Measurements from ENCODE around the gene EPHB6.

EPHB6 gene

DNA sequence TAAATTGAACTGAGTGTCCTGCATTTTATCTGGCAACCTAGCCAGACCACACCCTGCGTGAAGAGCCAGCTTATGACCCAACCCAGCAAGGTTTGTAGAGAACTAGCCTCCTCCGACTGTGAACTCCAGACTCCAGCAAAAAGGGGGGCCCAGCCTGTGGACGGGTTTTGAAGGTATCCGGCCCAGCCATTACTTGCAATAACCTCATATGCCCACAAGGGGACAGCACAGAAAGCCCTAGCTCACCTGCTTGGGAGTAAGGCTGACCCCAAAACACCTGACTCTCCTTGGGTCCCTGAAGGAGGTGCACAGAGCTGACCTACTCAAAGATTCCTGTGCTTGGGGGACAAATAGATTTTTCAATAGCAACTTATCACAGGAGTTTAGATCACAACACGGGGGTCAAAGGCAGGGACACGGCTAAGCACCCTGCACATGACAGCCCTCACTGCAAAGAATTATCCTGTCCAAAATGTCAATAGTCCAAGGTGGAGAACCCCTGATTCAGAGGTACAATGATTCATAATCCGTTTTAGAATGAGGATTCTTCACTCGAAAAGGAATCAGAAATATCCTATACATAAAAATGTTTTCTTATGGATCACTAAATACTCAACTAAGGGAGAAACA, 26.1 kb downstream of the EPHB6 start:
- DNase-seq = peak; percentile 46 to 67 (median 66)

DNA sequence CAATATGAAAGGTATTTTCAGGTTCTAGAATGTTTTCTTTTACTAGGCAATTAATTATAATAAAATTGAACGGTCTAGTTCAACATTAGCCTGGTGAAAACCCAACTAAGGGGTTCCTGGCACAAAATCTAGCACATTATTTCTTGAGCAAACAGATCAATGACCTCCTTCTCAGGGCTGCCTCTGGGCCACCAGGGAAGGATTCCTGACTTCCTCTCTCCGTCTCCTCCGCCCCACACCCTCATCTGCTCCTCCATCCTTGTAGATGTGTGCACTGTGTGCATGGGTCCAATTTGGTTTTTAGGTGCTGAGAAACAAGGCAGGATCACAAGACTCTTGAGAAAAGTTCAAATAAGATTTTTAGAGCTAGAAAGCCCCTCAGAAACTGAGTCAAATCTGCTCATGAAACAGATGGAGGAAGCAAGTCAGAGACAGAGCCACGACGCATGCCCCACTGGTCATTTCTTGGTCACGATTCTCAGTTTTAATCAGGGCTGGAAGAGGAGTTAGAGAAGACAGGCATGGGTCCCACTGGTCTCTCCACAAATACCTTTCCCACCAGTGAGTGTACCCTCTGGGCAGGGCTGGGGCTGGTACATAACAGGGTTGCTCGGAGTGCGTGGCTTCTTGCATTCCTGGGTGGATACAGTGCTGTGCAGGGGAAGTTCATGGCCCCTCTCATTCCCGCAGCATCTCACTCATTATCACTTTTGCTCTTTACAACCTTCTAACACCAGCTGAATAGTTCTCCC, 26.9 kb downstream of the EPHB6 start:
- no peak for DNase-seq

DNA sequence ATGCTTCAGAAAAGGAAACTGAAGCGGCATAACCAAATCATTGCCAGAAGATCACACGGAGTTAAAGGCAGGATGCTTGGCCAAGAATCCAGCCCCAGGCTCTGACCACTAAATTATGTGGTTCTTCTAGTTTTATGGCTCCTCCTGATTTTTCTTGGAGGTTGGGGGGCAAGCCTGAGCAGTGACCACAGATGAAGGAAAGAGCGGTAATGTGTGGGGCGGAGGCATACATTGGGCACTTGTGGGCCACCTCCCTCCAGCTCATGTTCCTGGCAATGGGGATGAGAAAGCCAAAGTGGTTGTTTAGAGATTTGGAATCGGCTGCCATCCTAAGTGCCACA, 27.4 kb downstream of the EPHB6 start:
- no peak for DNase-seq

DNA sequence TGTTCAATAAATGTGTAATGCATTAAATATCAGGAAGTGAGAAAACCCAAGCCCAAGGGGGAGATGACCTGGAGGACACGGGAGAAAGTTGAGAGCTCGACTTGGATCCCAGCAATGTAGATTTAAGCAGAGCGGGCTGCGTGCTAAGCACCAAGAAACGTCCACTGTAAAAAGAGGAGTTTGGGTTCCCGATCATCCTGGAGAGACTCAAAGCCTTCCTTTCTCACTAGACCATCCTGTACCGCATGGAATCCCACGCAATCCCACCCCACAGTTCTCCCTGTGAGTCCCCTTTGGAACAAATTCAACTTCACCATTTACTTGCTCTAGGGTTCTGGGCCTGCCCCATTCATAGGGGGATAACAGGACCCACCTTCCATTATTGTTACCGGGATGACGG, 28.3 kb downstream of the EPHB6 start:
- DNase-seq = no peak

DNA sequence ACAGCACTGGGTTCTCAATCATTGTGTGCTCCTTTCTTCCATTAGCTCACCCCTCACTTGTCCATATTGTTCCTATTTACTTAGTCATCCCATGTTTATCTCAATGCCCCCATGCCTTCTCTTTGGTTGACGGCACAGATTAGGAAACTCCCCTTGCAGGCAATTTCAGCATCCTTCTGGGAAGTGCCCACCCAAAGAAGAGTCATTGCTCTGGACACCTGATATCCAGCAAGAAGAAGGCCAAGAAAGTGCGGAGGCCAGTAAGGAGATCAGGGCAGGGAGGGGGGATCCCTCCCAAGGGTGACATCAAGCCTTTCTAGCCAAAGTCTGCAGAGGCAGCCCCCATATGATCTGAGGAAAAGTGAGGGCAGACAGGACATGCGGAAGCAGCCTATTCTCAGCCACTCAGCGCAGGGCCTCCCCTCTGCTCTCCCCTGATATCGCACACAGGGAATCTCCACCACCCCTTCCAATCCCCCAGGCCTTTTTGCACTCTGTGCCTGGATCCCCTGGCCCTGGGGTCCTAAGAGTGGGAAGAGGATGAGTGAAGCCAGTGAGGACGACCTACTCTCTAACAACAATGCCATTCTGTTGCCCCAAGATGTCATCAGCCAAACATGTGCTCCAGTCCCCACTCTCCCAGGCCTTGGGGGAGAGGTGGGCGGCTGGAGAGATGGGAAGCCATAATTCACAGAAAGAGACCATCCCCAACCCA, 28.9 kb downstream of the EPHB6 start:
- no peak for DNase-seq

DNA sequence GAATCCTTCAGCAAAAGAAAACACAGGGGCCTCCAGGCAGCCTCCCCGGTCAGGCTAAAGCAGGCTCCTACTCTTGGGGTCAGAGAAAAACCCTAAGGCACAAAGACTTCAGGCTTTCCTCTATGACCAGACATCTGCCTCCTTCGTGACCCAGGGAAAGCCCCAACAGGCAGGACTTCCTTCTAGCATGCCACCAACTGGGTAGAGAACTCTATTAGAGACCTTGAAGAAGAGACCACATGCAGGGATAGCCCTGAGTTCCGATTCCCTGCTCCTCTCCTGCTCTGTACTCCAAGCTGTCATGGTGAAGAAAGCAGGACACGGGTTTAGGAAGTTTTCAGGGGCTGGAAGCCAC, 29.4 kb downstream of the EPHB6 start:
- DNase-seq = peak; percentile 53 to 75 (median 68)

DNA sequence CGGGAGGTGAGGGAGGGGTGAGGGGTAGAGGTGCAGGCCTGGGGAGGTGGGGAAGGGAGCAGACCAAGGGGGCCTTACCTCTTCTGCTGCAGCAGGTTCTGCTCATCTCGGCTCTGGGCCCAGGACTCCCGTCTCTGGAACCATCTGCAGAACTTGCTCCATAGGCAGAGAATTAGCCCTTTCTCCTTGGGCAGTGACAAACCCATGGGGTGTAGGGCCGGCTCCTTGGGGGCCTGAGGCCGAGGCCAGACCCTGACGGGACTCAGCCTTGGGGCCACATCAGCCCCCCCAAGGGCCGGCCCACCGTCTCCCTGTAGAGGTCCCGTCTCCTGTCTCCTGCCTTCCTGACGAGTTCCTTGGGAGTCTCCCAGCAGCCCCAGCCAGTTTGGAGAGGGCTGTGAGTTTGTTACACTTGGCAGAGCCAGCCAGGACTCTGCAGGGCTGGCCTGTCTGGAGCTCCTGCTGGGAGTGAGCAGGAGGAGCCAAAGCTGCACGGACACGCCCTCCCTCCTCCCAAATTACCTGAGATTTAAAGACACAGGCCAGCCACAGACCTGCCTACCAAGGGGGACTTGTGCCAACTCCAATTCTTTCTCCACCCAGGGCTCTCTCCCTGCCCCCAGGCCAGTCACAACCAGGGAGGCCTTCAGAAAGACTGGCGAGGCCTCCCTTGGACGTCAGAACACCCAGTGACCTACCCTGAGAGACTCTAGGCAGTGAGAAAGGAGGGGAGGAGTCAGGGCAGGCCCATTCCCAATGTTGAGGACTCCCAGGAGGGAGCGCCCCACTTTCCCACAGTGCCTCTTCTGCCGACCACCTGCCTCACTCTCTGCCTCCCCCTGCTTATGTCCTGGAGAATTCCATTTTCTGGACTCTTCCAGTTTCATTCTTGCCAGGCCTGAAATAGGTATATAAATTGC, 30.7 kb downstream of the EPHB6 start, which contains the start of gene TRPV6:
Gene TRPV6 (minus strand): TSS at position 435 of the 920 bp plus-strand sequence.
- DNase-seq = no peak

DNA sequence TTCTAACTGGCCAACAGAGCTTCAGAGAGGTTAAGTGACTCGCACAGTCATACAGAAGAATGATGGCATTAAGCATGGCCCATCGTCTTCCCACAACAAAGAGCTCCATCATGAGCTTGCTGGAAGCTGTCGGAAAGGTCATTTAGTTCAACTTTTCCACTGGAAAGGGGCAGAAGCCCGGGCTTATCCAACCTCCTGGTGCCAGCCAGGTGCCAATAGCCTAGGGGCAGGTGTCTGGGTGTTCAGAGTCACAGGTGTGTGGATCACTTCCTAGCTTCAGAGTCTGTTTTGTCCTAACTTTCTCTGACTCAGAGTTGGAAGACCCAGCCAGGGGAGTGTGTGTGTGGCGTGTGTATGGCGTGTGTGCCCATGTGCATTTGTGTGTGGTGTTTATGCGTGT, 32.0 kb downstream of the EPHB6 start:
- DNase-seq = no peak

DNA sequence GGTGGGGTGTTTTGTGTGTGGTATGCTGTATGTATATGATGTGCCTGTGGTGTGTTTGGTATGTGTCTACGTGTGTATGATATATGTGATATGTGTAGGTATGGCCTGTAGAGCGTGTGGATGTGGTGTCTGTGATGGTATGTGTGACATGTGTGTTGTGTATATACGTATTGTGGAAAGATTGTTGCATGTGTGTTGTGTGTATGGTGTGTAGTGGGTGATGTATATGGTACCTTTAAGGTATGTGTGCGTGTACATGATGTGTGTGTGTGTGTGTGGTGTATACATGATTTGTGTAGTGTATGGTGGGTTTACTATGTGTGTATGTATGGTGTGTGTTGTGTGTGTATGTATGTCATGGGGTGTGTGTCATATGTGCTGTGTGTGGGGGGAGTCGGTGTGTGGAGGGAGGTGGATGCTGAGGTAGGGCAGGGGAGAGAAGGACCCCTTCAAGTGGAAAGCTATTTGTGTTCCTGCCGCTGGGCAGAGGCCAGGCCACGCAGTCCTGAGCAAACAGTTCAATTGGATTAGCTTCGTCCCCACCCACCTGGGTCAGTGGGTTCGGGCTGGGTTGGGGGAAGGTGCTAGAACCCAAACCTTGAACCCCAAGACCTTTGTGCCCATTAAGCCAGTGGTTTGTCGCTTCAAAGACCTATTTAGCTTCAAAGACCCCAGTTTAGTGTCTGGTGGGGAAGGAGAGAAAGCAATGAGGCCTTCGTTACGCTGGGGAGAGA, 32.6 kb downstream of the EPHB6 start:
- no peak for DNase-seq

DNA sequence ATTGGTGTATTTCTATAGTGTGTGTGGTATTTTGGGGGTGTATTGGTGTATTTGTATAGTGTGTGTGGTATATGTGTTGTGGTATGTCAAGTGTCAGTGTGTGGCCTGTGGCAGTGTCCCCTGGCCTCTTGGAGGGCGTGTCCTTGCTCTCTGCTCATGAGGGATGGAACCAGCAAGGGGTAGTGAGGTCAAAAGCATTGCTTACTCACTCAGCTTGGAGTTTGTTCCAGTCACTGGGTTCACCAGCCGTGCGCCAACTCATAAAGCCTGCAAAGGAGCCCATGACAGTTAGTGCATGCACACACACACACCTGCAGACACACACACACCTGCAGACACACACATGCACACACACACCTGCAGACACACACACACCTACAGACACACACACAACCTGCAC, 34.9 kb downstream of the EPHB6 start:
- no peak for DNase-seq

DNA sequence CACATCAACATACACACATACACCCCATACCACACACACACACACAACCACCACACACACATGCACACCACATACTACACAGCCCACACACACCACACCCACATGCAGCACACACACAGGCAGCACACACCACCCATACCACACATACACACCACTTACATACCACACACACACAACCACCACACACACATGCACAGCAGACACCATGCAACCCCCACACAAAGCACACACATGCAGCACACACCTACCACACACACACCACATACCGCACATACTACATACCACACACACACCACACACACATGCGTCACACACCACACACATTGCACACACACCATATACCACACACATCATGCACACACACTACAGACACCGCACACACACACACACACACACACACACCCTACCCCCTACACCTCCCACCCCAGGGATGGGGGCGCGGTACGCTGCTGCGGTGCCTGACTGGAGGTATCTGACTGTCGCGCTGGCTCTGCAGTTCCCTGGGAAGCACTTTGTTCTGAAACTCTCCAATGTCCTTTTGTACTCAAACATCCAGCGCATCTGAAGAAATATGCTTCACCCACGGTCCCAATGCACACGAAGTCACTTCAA, 36.1 kb downstream of the EPHB6 start:
- DNase-seq = no peak

DNA sequence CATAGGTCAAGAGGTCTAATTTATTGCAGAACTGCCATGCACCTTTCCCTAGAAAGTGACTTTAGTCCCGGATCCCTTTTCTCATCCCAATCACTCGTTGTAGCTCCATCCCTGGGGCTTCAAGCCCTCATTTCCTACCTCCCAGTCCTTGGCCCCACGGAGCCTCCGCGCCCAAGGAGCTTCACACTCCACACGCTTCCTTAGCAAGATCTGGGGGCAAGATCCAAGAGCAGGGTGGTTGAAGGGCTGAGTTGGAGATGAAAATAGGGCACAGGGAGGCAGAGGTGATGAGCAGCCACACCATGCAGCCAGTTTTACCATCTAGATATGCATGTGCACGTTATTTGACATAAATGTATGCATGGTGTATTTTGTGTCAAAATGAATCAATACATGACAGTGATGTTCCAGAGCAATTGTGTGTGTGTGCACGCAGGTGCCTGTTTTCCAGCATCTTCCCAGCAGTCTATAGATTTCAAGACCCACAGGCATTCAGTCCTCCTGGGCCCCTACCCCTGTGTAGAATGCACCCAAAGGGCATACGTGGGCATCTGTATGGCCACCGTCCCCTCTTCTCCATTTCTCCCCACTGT, 36.7 kb downstream of the EPHB6 start:
- no peak for DNase-seq

DNA sequence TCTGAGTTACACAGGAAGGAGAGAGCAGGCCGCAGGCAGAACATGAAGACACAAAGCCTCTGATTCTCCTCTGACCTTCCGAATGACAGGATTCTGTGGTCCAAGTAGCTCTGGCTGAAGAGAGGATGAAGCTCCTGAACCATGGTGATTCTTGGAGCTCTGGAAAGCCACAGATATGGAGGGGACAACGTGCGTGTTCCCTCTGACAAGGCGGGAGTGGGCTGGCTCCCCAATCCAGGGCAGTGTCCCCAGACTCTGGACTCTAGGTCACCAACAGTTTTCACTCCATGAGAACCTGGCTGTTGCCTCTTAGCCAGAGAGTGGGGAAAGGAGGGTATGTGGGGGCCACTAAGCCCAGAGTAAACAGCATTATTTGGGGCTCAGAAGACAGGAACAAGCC, 38.1 kb downstream of the EPHB6 start:
- no peak for DNase-seq

DNA sequence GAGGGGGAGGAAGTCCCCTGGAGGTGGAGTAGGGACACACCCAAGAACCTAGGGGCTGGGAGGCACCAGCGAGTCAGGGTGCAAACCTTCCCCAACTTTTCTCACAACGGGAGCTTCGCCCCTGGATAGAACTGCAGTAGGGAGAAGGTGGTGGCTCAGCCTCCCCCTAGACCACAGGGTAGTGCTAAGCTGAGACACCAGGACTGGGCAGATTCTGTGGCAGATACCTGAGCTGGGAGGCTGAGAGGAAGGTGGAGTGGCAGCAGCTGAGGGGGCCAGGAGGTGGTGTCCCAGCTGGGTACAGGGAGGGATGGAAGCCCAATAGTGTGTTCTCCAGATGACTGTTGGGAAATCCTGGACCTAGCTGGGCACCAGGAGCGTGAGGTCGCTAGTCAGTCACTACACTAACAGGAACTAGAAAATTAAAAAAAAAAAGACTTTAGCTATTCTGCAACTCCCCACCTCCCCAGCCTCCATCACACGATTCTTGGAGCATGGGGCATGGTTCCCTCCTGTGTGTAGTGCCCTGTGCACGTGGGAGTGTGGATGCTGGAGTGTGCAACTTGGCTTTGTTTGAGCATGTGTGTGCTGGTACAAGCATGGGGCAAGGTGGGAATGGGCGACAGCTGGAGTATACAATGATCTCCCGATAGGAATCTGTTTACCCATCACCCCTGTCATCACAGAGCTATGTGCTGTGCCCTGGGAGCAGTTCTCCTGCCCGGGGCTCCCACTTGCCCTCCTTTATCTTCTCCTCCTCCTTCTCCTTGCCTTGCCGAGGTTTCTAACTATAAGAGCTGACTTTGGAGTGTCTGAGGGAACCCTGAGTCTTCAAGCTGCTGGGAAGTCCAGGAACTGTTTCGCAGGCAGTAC, 39.5 kb downstream of the EPHB6 start:
- DNase-seq = no peak

DNA sequence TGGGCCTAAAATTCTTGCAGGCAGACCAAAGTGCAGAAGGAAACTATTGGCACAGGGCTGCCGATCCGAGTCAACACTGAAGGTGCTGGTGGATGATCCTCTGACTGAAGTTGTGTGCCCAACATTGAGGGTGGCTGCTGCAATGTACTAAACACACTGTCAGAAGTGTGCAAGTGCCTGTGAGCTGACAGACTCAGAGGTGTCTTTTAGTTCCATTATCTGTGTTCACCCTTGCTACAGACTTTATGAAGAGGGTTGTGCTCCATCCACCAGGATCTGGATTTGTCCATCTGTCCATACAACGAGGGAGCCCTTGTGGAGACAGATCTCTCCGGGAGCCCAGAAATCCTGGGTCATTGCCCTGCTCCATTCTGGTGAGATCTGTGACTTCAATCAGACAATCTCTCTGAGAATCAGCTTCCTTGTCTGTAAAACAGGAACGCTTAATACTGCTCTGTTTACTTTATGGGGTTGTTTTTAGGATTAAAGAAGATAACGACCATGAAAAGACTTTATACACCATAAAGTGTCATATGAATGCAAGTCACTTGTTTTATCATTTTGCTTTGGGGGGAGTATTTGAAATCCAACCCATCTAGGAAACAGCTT, 40.2 kb downstream of the EPHB6 start:
- no peak for DNase-seq

DNA sequence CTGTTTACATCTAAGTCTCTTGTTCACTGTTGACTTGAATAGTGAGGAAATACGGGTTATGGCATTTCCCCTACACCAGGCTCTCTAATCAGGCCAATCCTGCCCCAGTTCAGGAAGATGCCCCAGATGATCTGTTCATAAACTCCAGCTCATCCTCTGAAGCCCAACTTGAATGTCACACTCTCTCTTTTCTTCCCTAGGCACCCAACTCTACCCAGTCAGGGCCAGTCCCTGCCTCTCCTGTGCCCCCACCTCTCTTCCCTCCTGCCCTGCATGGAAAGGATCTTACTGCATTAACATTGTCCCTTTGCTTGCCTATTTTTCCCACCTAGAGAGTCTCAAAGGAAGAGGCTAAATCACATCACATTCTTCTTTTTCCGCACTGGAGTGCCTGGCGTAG, 41.3 kb downstream of the EPHB6 start:
- no peak for DNase-seq

DNA sequence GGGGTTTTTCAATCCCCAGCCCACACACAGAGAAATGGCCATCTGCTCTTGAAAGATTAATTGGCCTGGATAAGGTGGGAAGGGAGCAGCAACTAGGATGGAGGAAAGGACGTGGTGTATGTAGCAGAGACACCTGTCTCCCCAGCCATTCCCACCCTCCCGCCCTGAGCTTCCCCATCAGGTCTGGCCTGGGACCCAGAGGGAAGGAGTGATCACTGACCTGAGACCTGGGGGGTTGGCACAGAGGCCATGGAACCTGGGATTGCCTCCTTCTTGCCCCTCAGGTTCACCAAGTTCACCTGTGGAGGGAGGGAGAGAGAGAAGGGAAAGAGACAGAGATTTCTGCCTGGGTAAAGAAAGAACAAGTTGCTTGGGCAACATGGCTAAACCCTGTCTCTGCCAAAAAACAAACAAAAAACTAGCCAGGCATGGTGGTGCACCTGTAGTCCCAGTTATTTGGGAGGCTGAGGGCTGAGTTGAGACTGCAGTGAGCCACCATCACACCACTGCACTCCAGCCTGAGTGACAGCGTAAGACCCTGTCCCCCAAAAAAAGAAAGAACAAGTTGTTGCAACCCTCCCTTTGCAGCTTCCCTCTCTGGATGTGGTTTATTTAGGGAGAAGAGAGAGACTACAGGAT, 42.0 kb downstream of the EPHB6 start:
- no peak for DNase-seq

DNA sequence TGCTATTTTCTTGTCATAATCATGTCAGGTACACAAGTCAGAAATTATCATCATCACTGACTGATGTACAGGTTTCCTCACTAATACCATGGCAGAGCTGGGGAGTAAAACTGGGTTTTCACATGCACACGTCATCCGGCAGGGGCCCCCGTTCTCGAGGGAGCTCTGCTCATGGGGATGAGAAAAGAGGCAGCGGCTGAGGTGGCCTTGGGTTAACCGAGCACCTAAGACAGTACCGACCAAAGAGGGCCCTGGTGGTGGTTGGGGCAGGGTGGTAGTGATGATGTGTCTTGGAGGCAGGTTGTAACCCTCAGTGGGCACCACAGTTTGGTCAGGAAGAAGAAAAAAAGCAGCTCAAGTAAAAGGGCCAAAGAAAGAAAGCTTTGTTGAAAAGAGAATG, 42.8 kb downstream of the EPHB6 start:
- no peak for DNase-seq

DNA sequence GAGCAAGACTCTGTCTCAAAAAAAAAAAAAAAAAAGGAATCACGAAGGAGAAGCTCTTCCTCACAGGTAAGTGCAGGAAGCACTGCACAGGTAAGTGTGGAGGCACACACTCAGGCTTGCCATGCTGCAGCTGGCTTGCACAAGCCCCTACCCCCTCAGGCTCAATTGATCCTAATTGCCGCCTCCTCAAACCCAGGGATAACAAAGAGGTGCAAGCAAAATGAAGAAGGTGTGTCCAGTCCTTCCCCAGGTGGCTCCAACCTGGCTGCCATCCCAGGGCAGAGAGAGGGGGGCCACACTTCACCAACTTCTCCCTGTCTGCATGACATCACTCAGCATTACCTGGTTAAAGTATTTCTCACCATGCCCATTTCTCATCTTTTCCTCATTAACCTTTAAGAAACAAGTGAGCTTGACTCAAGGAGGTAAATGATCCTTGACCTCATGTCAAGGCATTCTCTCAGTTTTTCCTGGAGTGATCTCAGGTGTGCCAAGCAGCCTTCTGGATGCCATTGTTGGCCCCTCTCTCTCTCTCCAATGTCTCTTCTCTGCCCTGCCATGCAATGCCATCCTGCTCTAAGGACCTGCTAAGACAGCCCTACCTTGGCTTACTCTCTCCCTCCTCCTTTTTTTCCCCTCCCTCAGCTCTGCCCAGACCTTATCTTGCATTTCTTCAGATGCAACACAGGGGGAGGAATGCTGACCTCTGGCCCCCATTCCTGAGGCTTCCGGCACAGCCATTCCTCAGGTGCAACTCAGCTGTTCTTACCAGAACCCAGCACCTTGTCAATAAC, 43.7 kb downstream of the EPHB6 start:
- DNase-seq = no peak
